Activated CD8-positive, alpha-beta memory T cell treated with anti-CD3 and anti-CD28 coated beads for 36 hours (primary cell): ENCODE data around the gene SLC25A26. TPM values are rescaled to one million over a fixed set of nuclear protein-coding genes. Genes with fewer than 3 reads are reported as not detected.
"Not testable (repeated sequence)": the region's sequence is repeated elsewhere in the genome, so short reads cannot be mapped to it uniquely, and the experiment has no call there.

Experiments
- CTCF ChIA-PET: fragments of 350-600 bp; sonication (Branson Sonifier 250); formaldehyde crosslinking; loops from one replicate; lab custom pipeline; 2021; ENCODE audit warnings: antibody characterized with exemption; lab: Charles Lee
- POLR2A ChIA-PET: fragments of 350-600 bp; sonication (Branson Sonifier 250); formaldehyde crosslinking; loops from one replicate; lab custom pipeline; 2021; ENCODE audit warnings: antibody characterized with exemption; lab: Charles Lee
- total RNA-seq, 2 experiments: library from RNA; stranded (reverse); gene quantifications; one replicate each; pipeline ENCODE4 v1.2.3, GENCODE V29; 2021

SLC25A26 gene
- total RNA-seq, 2 experiments from 2014 or later, result 23.7 to 25.9 TPM

DNA sequence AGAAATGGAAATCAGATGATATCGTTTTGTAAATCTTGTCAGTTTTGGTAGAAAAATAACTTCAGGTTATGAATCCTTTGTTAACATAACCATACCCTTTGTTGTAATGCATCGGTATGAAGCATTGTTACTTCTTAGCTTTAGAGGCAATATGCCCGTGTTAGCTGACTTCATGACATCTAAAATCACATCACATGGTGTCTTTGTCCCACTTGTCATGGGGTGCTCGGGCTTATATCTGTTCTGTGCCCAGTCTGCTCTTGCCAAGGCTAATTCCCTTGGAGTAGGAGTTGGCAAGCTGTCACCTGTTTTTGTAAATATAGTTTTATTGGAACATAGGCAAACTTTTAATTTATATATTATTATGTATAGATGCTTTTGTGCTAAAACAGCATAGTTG is 39.6 kb downstream of the SLC25A26 start:
- ChIA-PET POLR2A (no interaction called here), CTCF (interaction anchor here (0.6 kb wide), 1 partner anchor 562 kb away, joined by 4 read pairs; no protein-coding TSS in a partner anchor)

DNA sequence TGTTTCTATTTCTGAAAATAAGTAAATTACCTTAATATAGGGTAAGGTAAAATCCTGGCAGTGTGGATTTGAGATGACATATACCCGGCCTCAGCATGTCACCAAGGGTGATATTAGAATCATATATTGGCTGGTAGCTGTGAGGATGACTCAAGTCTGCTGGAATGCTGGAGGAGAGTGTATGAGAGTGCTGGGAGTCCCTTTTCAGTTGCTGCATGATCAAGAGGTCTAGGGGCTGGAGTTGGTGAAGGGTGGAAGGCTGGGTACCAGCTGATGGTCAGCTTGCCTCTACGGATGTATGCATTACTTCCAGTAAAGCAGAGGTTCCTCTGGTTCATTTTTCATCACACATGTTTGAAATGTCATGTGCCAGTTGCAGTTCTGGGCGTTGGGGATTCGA is 40.6 kb downstream of the SLC25A26 start:
- POLR2A ChIA-PET, result no interaction called here
- CTCF ChIA-PET, result no interaction called here

DNA sequence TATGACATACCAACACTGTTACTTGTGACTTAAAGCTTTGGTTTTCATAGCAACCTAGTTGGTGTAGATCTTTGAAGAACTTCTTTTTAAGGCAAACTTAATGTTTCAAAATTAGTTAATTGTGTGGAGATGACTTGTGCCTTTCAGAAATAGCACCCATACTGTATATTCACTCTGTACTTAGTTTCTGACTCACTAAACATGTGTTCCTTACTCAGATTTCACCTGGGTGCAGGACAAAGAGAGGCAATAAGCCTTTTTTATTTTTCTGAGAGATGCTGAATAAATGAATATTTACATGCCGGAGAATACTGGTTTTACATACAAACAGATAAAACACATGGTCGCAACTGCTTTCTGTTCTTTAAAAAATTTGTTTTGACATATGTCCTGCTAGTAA is 44.8 kb downstream of the SLC25A26 start:
- POLR2A ChIA-PET, result no interaction called here

DNA sequence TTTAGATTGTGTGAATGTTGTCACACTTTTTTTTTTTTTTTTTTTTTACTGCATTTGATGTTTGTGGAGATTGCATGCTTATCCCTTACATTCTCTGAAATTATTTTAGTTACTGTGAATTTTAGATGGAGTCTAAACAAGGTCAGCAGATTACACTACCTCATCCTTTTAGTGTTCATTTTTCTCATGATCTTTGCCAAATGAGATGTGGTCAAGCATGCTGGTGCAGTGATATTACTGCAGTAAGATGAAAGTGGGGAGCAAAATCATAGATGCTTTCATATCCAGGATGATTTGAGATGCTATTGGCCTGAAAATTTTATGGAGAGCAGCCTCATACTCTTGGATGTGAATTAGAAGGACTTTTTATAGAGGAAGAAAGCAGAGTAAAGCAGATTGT is 45.8 kb downstream of the SLC25A26 start:
- POLR2A ChIA-PET, result no interaction called here
- CTCF ChIA-PET, result interaction anchor here (0.8 kb wide), 1 partner anchor 10 kb away, joined by 3 read pairs; no protein-coding TSS in a partner anchor

More for the DNA sequence above, 44.8 kb downstream of the SLC25A26 start:
- CTCF ChIA-PET, result no interaction called here

DNA sequence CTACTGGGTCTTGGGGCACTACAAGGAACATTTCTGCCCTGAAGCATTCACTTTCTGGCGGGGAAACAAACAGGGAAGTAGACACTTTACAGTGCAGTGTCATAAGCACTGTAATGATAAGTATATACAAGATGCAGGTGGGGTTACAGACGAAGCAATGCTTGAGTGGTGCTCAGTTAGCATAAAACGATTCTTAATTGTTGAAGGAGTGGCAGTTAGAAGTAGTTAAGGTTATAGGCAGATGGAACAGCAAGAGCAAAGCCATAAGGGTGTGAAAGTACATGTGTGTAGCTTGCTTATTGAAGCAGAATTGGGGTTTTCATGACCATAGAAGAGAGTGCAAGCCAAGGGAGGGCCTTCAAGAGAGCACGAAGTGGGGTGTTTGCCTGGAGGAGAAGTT is 46.2 kb downstream of the SLC25A26 start:
- ChIA-PET POLR2A (no interaction called here), CTCF (interaction anchor here (0.8 kb wide), 1 partner anchor 10 kb away, joined by 3 read pairs; no protein-coding TSS in a partner anchor)

DNA sequence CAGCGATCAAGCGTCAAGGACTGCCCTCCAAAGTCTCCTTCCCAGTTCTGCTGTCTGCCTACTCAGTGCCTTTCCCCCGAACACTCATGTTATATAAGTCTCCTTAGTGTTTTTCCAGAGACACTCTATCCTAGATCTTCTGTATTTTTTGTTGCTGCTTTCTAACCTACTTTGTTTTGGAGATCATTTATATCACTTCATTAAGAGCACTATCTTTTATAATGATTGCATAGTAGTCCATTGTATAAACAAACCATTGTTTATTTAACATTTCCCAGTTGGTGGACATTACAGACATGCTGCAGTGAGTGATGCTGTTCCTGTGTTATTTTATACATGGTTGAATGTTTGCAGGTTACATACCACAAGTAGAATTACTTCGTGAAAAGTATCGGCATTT is 47.1 kb downstream of the SLC25A26 start:
- CTCF ChIA-PET, result no interaction called here
- POLR2A ChIA-PET, result no interaction called here

DNA sequence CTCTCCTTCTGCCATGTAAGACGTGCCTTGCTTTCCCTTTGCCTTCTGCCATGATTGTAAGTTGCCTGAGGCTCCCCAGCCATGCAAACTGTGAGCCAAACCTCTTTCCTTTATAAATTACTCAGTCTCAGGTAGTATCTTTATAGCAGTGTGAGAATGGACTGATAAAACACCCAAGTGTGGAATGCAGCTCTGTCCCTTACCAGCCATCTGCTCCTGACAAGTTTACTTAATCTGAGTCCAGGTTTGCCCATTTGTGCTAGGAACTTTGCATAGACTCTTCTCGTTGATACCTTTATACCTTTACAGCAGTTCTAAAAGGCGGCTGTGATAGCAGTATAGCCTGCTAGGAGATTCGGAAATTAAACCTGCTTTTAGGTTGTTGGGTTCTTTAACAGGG is 48.1 kb downstream of the SLC25A26 start:
- POLR2A ChIA-PET, result no interaction called here
- CTCF ChIA-PET, result no interaction called here

DNA sequence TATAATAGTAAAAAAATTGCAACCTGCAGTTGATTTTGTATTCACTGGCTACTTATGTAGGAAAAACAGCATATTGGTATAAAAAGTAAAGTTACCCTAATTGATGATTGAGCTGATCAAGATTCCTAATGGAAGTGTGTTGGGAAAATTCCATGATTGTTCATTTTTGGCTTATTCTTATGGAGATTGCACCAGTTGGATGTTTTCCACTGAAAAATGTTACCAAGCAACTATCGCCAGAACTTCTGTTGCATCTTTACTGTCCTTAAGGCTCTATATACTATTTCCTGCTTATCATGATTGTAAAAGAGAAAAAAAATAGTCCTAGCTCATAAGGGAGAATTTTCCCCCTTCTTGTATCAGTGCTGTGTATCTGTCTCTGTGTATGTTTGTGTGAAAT is 48.6 kb downstream of the SLC25A26 start:
- CTCF ChIA-PET, result no interaction called here

DNA sequence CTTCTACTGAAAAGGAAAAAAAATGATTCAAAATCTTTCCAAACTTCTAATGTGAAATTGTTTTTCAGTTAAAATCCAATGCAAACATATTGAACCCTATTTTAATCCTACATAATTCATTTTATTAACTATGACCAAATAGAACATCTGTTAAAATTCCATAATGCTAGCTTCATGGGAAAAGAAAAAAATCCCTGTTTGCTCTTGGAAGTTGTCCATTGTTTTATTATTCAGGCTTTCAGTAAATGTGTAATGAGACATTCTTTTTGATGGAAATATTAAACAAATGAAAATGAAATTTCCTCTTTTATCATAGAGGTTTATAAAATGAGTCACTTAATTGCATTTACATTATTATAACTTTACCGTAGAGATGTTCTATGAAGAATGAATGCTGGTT is 49.5 kb downstream of the SLC25A26 start:
- ChIA-PET POLR2A (no interaction called here), CTCF (interaction anchor here (1.0 kb wide), 1 partner anchor 552 kb away, joined by 3 read pairs; no protein-coding TSS in a partner anchor)

More for the DNA sequence above, 48.6 kb downstream of the SLC25A26 start:
- POLR2A ChIA-PET, result no interaction called here

DNA sequence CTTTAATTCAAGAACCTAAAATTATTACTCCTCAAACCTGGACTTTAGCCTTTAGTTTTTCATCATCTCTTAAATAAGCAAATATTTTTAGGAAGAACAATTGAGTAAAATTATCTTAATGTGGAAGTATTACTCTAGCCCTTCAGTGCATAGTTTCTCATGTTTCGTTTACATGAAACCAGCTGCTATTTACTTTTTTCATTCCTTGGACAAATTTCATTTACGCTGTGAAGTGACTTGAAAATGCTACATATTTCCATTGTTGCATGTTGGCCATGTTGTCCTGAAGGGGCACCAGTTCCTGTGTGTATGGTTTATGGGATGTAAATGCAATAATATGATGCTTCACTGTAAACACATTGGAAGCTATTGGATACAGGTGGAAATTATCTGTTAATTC is 49.9 kb downstream of the SLC25A26 start:
- CTCF ChIA-PET, result interaction anchor here (1.0 kb wide), 1 partner anchor 552 kb away, joined by 3 read pairs; no protein-coding TSS in a partner anchor
- POLR2A ChIA-PET, result no interaction called here

DNA sequence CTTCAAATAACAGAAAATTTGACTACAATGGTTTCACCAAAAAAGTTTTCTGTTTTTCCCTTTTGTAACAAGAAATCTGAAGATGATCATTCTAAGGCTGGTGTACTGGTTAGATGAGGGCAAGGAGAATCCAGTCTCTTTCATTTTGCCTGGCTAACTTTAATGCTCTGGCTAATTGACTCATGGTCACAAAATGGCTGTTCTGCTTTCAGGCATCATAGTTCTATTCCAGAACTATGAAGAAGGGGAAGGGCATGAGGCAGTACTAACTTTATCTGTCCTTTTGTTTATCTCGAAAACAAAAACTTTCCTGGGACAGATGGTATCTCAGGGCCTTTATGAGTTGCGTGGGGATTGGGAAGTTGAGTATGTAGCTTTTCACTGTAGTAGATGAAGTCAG is 50.4 kb downstream of the SLC25A26 start:
- CTCF ChIA-PET, result interaction anchor here (1.0 kb wide), 1 partner anchor 551 kb away, joined by 3 read pairs; no protein-coding TSS in a partner anchor
- POLR2A ChIA-PET, result no interaction called here

DNA sequence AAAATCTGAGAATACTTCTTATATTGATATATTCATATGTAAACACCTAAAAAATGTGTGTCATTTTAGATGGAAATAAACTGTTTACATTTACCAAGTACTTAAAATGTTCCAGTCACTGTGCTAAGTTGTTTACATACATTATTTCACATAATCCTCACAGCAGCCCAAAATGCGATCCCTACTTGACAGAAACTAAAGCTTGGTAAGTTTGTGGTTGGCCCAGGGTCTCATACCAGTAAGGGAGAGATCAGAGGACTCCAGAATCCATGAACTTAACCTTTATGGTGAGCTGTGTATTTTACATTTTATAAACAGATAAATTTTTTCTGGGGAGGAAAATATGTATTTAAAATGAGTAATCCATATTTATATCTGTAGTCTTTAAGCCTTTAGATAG is 51.2 kb downstream of the SLC25A26 start:
- POLR2A ChIA-PET, result no interaction called here
- CTCF ChIA-PET, result no interaction called here

DNA sequence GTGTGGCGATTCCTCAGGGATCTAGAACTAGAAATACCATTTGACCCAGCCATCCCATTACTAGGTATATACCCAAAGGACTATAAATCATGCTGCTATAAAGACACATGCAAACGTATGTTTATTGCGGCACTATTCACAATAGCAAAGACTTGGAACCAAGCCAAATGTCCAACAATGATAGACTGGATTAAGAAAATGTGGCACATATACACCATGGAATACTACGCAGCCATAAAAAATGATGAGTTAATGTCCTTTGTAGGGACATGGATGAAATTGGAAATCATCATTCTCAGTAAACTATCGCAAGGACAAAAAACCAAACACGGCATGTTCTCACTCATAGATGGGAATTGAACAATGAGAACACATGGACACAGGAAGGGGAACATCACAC is 54.0 kb downstream of the SLC25A26 start:
- POLR2A ChIA-PET, result not testable (repeated sequence)

DNA sequence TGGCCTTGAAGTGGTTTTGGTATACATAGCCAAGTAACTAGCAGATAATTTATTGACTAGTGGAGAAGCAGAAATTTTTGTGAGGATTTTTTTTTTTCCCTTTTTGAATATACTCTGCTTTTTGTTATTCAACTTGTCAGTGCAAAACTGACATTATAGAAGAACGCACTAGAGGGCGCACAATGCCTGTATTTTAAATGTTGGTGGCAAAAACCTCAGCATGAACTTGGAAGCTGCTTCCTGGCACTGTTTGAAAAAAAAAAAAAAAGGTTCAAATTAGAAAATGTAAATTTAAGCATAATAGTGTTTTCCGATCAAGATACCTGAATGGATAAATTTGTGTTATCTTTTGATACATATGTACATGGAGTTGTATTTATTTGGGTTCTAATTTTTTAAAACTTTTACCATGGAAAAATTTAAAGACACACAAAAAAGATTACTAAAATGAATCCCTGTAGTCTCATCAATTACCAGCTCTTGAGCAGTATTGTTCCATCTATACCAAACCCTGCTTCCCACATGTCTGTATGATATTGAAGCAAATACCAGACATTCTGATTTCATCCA is 56.0 kb downstream of the SLC25A26 start:
- CTCF ChIA-PET, result interaction anchor here (0.7 to 2.1 kb wide), 12 partner anchors 10 to 546 kb away, joined by 3 to 6 read pairs (median 3); no protein-coding TSS in a partner anchor
- POLR2A ChIA-PET, result no interaction called here

More for the DNA sequence above, 54.0 kb downstream of the SLC25A26 start:
- CTCF ChIA-PET, result not testable (repeated sequence)

DNA sequence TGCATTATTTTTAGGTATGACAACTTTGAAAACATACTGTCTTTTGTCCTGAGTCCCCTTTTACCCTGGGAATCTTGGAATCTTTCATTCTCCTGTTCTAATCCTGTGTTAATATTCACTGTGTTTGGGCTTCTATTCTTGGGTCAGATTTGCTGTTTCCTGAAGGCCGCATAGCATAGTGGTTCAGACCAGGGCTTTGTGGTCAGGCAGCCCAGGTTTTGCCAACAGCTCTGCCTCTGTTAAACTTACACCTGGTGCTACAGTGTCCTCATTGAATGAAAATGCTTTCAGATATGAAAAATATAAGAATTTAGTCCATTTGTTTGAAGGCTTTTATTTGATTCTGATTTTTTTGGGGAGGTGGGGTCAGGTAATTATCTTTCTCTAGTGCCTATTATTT is 58.4 kb downstream of the SLC25A26 start:
- CTCF ChIA-PET, result interaction anchor here (1.0 kb wide), 1 partner anchor 22 kb away, joined by 3 read pairs; no protein-coding TSS in a partner anchor
- POLR2A ChIA-PET, result no interaction called here

DNA sequence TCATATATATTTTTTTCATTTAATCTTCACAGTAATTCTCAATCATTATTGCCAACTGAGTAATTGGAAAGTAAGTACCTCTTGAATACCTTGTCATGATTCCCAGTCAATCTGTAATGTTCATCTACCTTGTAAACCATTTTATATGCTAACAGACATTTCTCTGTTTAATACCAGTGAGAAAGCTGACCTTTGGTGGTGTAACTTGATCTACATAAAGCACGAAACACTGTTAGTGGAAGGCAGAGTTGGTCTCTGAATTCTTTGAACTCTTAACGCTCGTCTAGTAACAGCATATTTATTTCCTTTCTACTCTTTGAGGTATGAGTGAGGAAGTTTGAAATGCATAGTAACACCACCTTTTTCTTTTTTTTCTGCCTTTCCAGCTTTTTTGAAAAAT is 59.5 kb downstream of the SLC25A26 start:
- POLR2A ChIA-PET, result no interaction called here
- CTCF ChIA-PET, result no interaction called here

DNA sequence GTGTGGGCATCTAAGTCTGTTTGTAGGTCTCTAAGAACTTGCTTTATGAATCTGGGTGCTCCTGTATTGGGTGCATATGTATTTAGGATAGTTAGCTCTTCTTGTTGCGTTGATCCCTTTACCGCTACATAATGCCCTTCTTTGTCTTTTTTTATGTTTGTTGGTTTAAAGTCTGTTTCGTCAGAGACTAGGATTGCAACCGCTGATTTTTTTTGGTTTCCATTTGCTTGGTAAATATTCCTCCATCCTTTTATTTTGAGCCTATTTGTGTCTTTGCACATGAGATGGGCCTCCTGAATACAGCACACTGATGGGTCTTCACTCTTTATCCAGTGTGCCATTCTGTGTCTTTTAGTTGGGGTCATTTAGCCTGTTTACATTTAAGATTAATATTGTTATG is 71.1 kb downstream of the SLC25A26 start:
- CTCF ChIA-PET, POLR2A ChIA-PET: not testable (repeated sequence)

DNA sequence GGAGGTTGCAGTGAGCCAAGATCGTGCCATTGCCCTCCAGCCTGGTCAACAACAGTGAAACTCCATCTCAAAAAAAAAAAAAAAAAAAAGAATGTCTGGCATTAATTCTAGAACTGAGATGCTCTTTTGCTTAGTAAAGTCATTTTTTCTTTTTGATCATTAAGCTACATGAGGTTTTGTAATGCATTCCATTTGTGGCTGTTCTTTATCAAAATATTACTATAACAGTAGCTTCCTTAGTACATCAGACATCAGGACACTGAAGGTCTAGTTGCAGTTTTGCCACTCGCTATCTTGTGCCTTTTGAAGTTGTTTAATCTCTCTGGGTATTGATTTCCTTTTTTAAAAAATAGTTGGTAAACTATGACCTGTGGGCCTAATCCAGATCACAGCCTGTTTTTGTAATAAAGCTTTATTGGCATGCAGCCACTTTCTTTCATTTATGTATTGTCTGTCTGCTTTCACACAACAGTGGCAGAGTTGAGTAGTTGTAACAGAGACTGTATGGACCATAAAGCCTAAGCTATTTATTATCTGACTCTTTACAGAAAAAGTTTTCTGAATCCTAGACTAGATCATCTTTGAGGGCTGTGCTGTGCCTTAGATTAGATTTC is 76.6 kb downstream of the SLC25A26 start:
- POLR2A ChIA-PET, result interaction anchor here (0.6 to 0.9 kb wide), 2 partner anchors 12 to 46 kb away, joined by 5 to 7 read pairs; no protein-coding TSS in a partner anchor
- CTCF ChIA-PET, result interaction anchor here (0.7 to 1.5 kb wide), 5 partner anchors 13 to 525 kb away, joined by 3 to 4 read pairs (median 3); no protein-coding TSS in a partner anchor

DNA sequence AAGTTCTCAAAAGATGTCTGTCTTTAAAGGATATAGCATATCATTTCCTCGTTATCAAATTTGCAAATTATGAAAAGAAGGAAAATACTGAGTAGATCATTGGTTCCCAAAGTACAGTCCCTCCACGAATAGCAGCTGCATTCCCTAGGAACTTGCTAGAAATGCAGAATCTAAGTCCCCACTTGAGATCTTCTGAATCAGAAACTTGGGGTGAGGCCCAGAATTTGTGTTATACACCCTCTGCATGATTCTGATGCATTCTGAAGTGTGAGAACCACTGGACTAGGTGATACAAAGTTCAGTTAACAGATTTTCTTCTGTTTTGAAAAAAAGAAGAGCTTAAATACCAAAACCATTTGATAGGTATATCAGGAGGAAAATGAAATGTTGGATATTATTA is 77.1 kb downstream of the SLC25A26 start:
- POLR2A ChIA-PET, result interaction anchor here (0.6 to 0.9 kb wide), 2 partner anchors 13 to 47 kb away, joined by 5 to 7 read pairs; no protein-coding TSS in a partner anchor
- CTCF ChIA-PET, result interaction anchor here (0.9 to 1.5 kb wide), 3 partner anchors 44 to 524 kb away, joined by 3 to 4 read pairs (median 3); no protein-coding TSS in a partner anchor

DNA sequence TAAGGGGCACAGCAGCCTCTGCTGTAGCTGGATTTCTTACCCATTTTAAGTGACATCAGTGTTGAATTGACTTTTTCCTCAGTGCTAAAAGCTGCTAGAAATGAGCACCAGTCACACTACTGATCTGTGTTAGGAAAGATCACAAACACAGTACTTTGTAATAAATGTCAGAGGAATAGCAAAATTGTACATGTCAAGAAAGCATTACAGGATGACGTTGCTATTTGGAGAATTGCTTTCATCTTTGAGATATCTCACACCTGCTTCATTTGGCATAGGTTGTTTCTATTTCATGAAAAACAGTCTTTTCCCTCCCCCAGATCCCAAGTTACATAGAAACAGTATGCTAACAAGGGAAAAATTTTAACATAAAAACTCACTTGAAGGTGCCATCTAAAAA is 77.8 kb downstream of the SLC25A26 start:
- ChIA-PET CTCF (no interaction called here), POLR2A (no interaction called here)
